HepG2 (cell line): ENCODE data around the gene PEPD. TPM values are rescaled to one million over a fixed set of nuclear protein-coding genes. Genes with fewer than 3 reads are reported as not detected.

Source experiments
- HDAC2 ChIP-seq: sonication (generic); formaldehyde crosslinking; IDR thresholded peaks from 2 replicates; pipeline ENCODE4 v1.4.0; 2020; ENCODE audit warnings: missing genetic modification reagents
- HDAC6 ChIP-seq: fragments of 200-600 bp; sonication (generic); IDR thresholded peaks from 2 replicates; pipeline ENCODE4 v1.7.0; 2017; ENCODE audit warnings: mild to moderate bottlenecking, antibody characterized with exemption, low read length, low read depth
- NONO ChIP-seq, 2 experiments: fragments of 450-650 bp in 1 of 2; sonication (generic) in 1 of 2; formaldehyde crosslinking in 1 of 2; IDR thresholded peaks in 1 of 2; conservative IDR thresholded peaks in 1 of 2; 2 replicates each; pipeline versions ENCODE4 v1.6.1 to v1.8.0; 2017 to 2022; ENCODE audit warnings: mild to moderate bottlenecking in 1 of 2, missing genetic modification reagents in 1 of 2, moderate library complexity in 1 of 2
- polyA plus RNA-seq, 8 experiments: library from polyadenylated mRNA; depleted of rRNA in 3 of 8; stranded (reverse) in 7 of 8; unstranded in 1 of 8; fragments of >200 nt; fragmentation: Illumina TruSeq in 4 of 8; extraction: Trizol in 4 of 8; gene quantifications; 2 replicates each; pipeline versions ENCODE4 v1.2.1 to v1.2.3, GENCODE V29; 2011 to 2016; ENCODE audit warnings: low read depth in 4 of 8, missing spikeins in 1 of 8, mixed read lengths in 1 of 8; ENCODE audit not compliant: insufficient read depth in 1 of 8
- total RNA-seq, 5 experiments: library from RNA; depleted of rRNA; stranded (reverse); fragments of >200 nt; fragmentation: Illumina TruSeq; extraction: Trizol; gene quantifications; 2 replicates each; pipeline ENCODE4 v1.2.3, GENCODE V29; 2016; ENCODE audit warnings: low read depth in 1 of 5
- TF ChIP-seq, protein P1 (sequence below), 2 experiments: sonication (generic) in 1 of 2; formaldehyde crosslinking in 1 of 2; IDR thresholded peaks; 2 replicates each; pipeline versions ENCODE4 v1.4.0 to v1.6.1; 2018 to 2020; ENCODE audit warnings: missing genetic modification reagents in 2 of 2, borderline replicate concordance in 1 of 2, low read depth in 1 of 2, mild to moderate bottlenecking in 1 of 2, missing biosample characterization in 1 of 2
- TF ChIP-seq, protein P2 (sequence below): sonication (generic); formaldehyde crosslinking; IDR thresholded peaks from 2 replicates; pipeline ENCODE4 v1.8.1; 2023; ENCODE audit warnings: mild to moderate bottlenecking, moderate library complexity, missing genetic modification reagents
- TF ChIP-seq, protein P3 (sequence below): sonication (generic); formaldehyde crosslinking; IDR thresholded peaks from 2 replicates; pipeline ENCODE4 v1.4.0; 2020; ENCODE audit warnings: mild to moderate bottlenecking, missing genetic modification reagents

PEPD gene
- total and polyA plus RNA-seq, 2 of the 13 experiments (the other 11 are each of a cell fraction or from before 2014, with no cell fraction given), result 60.7 to 75.1 TPM

DNA sequence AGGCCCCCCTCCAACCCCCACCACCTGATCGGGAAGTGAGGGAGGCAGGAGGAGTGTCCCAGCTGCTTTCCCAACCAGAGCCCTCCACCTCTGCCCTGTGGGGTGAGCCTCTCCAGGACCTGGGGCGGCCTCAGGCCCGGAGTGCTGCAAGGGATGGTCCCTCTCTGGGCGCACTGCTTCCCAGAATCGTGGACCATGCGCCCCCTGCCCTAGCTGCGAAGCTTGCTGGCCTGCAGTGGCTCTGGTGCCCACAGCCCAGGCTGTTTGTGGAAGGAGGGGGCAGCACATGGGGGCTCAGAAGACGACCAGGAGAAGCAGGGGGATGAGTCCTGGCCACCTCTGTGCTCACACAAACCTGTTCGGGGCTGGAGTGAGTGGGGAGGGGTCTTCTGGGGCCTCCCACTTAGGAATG lies 114.4 kb downstream of the PEPD start (continued):
- TF ChIP-seq, protein P1, sequence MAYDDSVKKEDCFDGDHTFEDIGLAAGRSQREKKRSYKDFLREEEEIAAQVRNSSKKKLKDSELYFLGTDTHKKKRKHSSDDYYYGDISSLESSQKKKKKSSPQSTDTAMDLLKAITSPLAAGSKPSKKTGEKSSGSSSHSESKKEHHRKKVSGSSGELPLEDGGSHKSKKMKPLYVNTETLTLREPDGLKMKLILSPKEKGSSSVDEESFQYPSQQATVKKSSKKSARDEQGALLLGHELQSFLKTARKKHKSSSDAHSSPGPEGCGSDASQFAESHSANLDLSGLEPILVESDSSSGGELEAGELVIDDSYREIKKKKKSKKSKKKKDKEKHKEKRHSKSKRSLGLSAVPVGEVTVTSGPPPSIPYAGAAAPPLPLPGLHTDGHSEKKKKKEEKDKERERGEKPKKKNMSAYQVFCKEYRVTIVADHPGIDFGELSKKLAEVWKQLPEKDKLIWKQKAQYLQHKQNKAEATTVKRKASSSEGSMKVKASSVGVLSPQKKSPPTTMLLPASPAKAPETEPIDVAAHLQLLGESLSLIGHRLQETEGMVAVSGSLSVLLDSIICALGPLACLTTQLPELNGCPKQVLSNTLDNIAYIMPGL (CRISPR knock-in tag; IDR thresholded peaks at IDR 0.05; ENCODE audit: borderline replicate concordance in 1 of 2, low read depth in 1 of 2), result 0 out of 4 replicates have a peak, but pooled peaks of 1 of the 2 experiments have one; percentile 5
- TF ChIP-seq HDAC6 (no peak), HDAC2 (CRISPR knock-in tag) (no peak), NONO (IDR thresholded peaks at IDR 0.05) (no peak), NONO (CRISPR knock-in tag; conservative IDR thresholded peaks at IDR 0.05) (0 out of 2 replicates have a peak, but pooled peaks have one; percentile 3)
- TF ChIP-seq, protein P2, sequence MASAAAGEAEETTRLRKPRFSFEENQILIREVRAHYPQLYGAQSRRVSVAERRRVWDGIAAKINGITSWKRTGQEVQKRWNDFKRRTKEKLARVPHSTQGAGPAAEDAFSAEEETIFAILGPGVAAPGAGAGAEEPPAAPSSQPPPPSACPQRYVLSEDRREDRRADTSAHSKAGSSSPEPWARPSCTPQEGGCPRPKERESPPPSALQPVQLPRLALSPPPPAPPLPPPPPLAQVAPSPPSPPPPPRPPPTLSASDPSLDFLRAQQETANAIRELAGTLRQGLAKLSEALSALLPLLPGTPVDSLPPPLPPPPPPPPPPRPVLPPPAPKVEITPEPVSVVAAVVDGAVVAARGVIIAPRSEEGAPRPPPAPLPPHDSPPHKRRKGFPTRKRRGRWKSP (CRISPR knock-in tag), result no peak
- TF ChIP-seq, protein P3, sequence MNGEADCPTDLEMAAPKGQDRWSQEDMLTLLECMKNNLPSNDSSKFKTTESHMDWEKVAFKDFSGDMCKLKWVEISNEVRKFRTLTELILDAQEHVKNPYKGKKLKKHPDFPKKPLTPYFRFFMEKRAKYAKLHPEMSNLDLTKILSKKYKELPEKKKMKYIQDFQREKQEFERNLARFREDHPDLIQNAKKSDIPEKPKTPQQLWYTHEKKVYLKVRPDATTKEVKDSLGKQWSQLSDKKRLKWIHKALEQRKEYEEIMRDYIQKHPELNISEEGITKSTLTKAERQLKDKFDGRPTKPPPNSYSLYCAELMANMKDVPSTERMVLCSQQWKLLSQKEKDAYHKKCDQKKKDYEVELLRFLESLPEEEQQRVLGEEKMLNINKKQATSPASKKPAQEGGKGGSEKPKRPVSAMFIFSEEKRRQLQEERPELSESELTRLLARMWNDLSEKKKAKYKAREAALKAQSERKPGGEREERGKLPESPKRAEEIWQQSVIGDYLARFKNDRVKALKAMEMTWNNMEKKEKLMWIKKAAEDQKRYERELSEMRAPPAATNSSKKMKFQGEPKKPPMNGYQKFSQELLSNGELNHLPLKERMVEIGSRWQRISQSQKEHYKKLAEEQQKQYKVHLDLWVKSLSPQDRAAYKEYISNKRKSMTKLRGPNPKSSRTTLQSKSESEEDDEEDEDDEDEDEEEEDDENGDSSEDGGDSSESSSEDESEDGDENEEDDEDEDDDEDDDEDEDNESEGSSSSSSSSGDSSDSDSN (CRISPR knock-in tag), result 0 out of 2 replicates have a peak, but pooled peaks have one; percentile 10
